HG02981 (cell line): ENCODE data around the gene KCTD12.

ENCODE experiments used
- ATAC-seq: cut with Tn5 transposase; IDR thresholded peaks from one replicate; pipeline ENCODE4 v1.9.1; 2021; ENCODE audit warnings: mild to moderate bottlenecking, moderate library complexity; ENCODE audit not compliant: unreplicated experiment

Gene KCTD12

DNA sequence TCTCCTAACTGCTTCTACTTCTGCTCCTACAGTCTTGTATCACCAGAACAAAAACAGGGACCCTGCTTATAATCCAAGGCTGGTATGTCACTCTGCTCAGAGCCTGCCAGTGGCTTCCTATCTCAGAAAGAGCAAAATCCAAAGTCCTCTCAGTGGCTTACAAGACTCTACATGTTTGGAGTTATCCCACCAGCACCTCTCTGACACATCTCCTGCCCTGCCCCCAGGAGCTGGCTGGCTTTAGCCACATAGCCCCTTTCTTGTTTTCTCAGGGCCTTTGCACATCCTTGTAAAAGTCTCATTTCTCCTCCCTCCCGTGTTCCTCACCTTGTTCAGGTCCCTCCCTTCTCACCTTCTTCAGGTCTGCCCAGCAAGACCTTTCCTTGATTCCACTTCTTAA lies 2.2 kb upstream of the KCTD12 start:
- ATAC-seq: no peak

DNA sequence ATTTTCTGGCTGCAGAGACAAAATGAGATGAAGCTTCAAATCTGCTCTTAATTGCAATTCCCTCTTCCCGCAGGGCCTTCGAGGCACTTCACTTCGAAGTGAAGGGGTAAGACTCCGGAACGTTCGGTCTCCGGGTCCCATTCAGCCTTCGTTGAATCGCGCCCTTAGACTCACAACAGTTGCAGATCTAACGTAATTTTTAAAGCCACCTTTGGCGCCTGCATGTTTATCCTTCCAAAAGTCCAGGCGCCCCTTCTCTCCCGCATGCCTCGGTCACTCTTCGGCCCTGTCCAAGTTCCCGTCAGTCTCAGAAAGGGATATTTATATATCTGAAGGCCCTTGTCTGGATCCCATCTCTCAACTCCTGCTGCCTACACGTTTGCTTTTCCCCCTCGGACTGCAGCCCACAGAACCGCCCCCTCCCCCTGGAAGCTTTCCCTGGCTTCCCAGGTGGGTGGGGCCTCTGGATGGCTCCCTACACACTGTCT lies 915 bp upstream of the KCTD12 start:
- no peak for ATAC-seq

DNA sequence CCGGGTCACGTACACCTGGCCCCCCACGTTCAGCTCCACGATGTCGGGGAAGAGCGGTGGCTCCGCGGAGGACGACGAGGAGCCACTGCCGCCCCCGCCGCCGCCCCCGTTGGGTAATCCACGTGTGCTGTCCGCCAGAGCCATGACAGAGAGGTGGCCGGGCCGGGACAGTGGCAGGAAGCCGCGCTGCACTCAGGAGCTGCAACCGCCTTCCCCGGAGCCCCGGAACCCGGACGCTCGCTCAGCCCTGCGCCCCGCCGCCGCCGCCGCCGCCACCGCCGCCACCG lies 257 bp downstream of the KCTD12 start:
- no peak for ATAC-seq

GRCh38 chr13:76885203-76886004 lies 801 bp downstream of the KCTD12 start:
- ATAC-seq: peak; percentile 42

DNA sequence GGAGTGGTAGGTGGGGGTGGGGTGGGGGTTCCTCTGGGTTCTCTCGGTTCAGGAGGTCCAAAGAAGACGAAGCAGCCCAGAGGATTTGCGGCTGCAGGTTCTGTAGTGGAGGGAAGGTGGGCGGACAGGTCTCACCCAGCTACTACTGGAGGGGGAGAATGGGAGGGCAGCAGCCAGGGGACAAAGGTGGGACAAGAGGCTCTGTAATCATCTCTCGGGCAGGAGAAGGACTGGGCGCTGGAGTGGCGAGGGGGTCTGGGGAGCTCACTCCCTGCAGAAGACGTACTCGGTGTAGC lies 1.4 kb downstream of the KCTD12 start:
- ATAC-seq: no peak

- ATAC-seq: no peak
Observed at GRCh38 chr13:76884186-76884906, 1.9 kb downstream of the KCTD12 start.

DNA sequence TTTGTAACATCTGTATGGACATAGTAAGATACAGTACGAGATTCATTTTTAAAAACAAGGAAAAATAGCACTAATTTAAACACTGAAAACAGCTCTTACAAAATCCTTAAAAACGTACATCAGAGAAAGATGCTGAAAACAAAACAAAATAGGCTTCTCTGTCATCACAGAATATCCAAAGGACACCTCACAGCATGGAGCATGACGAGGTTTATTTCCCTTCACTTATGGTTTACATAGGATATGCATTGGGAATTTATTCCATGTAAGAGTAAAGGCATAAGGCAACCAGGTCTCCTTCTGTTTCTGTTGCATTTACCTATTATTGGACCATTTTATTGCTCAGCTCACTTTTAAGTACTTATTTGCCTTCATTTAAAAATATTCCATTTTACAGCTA lies 3.0 kb downstream of the KCTD12 start:
- no peak for ATAC-seq

- no peak for ATAC-seq
Observed at GRCh38 chr13:76882431-76882830, 3.8 kb downstream of the KCTD12 start.

- no peak for ATAC-seq
Observed at GRCh38 chr13:76879883-76880270, 6.3 kb downstream of the KCTD12 start.

GRCh38 chr13:76879203-76879882 lies 6.9 kb downstream of the KCTD12 start:
- ATAC-seq: peak; percentile 95

- no peak for ATAC-seq
Observed at GRCh38 chr13:76878043-76878442, 8.2 kb downstream of the KCTD12 start.

DNA sequence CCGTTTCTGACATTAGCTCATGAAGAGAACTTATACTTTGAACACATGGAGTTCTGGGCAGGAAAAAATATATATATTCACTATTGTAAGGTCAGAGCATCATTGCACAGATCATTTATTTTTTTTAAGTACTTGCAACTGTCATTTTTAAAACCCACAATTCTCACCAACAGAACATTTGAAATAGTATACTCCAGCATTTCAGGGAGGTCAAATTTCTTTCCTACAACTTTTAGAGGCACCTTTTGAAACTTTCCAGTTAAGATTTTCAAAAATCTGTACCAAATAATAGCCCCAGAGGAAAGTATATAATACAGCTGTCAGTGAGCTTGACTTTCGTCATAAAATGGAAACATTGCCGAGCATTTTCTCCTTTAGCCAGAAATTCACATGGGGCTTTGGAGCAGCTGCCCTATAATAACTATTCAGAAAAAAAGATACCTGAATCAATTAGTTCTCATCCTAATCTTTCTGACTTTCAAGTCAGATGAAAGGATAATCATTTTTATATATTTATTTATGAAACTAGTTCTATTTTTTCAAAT lies 10.9 kb downstream of the KCTD12 start:
- no peak for ATAC-seq

DNA sequence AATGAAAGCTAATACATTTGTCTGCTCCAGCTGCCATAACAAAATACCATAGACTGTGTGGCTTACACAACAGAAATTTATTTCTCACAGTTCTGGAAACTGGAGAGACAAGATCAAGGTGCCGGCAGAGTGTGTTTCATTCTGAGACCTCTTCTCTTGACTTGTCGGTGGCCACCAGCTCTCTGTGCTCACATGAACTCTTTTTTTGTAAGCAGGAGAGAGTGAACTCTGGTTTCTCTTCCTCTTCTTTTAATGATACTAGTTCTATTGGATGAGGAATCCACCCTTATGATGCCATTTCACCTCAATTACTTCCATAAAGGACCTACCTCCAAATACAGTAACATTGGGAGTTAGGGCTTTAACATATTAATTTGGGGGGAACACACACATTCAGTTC lies 11.7 kb downstream of the KCTD12 start:
- ATAC-seq: peak; percentile 58

DNA sequence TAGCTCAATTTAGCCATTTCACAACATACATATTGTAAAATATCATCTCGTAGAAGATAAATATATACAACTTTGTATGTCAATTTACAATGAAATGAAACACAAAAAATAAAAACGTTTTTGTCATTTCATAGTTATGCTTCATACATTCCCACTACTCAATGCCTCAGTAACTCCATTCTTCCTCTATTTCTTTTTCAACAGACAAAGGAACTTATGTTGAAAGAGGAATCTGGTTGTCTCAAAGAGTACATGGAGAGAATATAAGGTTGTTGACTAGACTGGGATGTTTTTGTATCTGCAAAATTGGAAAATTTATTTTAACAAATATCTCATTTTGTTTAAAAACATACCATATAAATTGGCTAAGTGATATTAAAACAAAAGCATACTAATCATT lies 12.8 kb downstream of the KCTD12 start:
- ATAC-seq: no peak

DNA sequence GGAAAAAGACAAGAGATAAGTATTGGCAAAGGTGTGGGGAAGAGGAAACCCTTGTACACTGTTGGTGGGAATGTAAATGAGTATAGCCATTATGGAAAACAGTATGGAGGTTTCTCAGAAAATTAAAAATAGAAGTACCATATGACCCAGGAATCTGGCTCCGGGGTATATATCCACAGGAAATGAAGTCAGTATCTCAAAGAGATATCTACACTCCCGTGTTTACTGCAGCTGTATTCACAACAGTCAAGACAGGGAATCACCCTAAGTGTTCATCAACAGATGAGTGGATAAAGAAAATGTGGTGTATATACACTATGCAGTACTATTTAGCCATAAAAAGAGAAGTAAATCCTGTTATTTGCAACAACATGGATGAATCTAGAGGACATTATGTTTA lies 13.5 kb downstream of the KCTD12 start:
- no peak for ATAC-seq

GRCh38 chr13:76871432-76871831 lies 14.8 kb downstream of the KCTD12 start:
- ATAC-seq: no peak

DNA sequence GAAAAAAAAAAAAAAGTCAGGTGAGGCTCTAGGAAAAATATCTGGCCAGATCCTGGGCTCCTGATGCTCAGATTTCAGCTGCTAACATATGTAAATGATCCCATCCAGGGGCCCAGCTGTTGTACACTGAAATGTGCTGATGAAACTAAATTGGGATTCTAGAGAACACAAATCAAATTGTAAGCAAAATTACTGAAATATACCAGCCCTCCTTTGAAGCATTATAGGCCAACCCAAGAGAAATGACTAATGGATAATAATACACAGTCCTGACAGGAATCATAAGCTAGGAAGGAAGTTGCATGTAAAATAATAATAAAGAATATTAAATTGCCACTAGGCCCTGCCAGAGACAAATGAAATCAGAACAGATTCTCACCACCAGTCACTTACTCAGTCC lies 17.8 kb downstream of the KCTD12 start:
- no peak for ATAC-seq

- ATAC-seq: no peak
Observed at GRCh38 chr13:76865996-76866503, 20.2 kb downstream of the KCTD12 start.

DNA sequence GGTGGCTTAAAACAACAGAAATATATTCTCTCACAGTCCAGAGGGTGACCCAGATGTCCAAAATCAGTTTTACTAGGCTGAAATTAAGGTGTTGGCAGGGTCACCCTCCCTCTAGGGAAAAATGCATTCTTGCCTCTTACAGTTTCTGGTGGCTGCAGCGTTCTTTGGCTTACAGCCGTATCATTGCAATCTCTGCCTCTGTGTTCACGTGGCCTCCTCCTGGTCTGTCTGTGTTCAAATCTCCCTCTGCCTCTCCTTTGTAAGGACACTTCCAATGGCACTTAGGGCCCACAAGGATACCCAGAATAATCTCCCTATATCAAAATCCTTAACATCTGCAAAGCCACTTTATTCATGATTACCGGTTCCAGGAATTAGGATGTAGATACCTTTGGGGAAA lies 21.1 kb downstream of the KCTD12 start:
- ATAC-seq: no peak

GRCh38 chr13:76864259-76864658 lies 21.9 kb downstream of the KCTD12 start:
- ATAC-seq: no peak

- no peak for ATAC-seq
Observed at GRCh38 chr13:76863022-76863421, 23.2 kb downstream of the KCTD12 start.

DNA sequence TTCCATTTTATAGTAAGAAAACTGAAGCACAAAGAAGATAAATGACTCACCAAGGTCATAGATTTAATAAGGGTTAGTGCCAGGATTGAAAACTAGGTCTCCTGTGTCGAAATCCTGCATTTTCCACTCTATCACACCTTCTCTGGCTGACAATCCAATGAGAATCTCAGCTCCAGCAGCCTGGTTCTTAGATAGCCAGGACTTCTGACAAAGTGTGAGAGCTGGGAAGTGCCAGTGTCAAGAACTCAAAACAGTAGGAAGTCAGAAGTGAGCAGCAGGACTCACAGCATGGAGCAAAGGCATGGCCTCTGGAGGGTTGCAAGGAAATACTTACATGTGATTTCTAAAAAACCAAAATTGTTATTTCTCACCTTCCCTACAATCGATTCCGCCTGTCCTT lies 24.3 kb downstream of the KCTD12 start:
- no peak for ATAC-seq
